ENCODE measurements around the gene PCOLCE2. TPM values are rescaled to one million over a fixed set of nuclear protein-coding genes. Genes with fewer than 3 reads are reported as not detected.
"Not testable (repeated sequence)": the region's sequence is repeated elsewhere in the genome, so short reads cannot be mapped to it uniquely, and the experiment has no call there.

PCOLCE2 gene
- total RNA-seq, 1 donor from 2014 or later, result 64.1 TPM

DNA sequence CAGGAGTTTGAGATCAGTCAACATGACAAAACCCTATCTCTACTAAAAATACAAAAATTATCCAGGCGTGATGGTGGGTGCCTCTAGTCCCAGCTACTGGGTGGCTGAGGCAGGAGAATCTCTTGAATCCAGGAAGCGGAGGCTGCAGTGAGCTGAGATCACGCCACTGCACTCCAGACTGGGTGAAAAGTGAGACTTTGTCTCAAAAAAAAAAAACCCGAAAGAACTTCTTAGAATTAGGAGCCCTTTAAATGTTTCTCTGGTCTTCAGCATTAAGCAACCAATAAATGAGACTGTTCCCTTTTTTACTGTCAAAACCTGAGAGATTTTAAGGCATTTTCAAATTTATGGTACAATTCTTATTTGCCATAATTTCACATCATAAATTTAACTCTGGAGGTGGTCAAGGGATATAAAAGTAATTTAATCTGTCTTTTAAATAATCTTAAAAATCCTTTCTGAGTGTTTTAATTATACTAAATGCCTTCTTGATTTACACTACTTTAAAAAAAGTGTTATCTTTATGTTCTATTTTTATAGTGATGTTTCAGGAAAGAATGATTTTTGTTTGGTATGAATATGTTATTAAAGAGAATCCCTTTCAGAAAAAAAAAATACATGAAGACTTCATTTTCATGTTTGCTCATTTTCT, 10.1 kb downstream of the PCOLCE2 start:
- intact Hi-C loops (cut with DNase I), result no loop called here
- no peak for DNase-seq (ENCODE audit: missing footprints)
- no peak for ATAC-seq

DNA sequence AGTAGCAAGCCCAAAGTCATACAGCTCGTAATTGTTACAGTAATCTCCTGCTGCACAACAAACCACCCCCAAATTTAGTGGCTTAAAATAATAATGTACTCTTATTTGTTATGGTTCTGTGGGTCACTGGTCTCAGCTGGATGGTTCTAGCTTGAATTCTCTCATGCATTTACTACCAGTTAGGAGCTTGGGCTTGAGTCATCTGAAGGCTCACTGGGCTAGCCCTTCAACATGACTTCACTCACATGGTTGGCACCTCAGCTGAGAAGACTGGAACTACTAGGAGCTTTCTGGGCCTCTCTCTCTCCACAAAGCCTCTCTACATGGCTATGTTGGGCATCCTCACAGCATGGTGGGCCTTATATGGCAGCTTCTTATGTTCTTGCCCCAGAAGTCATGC, 12.5 kb downstream of the PCOLCE2 start:
- DNase-seq (ENCODE audit: missing footprints) (no peak), ATAC-seq (no peak)
- intact Hi-C loops (cut with DNase I), result no loop called here

DNA sequence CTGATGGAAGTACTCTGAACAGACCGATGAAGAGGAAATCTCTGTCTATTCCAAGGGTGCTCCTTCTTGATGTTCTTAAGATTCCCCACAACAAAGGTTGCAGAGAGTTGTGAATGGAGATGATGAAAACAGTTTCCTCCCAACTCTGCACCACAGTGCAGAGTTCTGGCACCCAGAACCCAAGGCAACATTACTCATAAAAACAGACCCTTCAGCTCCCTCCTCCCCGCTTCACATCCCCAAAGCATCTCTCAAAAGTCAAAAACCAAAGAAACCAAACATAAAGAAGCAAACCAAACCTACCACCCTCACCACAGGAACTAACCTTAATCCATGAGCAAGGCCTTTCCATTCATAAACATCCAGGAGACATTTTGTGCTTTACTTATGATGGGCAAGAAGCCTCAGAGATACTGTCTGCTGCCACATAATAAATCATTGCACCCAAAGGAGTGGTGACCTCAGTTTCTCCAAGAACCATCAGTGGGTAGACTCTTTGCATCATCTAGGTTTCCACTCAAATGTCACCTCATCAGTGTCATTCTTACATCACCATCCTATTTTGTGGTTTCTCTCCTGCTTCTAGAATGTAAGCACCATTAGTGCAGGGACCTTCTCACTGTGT, 13.2 kb downstream of the PCOLCE2 start:
- intact Hi-C loops (cut with DNase I), result no loop called here
- ATAC-seq, result no peak

DNA sequence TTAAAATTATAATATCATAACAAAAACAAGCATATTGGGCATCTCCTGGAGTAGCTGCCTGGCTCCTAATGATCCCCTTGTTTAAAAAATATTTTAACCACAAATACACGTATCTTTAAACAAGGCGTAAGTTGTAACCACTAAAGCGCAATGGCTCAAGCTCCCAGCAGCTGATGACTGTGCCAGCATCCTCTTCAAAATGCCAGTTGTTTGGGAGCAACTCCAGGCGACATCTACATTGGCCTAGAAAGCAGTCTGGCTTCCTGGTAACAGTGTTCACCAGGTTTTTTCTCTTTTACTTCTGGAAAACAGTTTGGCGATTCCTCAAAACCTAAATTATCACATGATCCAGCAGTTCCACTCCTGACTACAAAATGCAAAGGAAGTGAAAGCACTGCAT, 13.8 kb downstream of the PCOLCE2 start:
- intact Hi-C loops (cut with DNase I), result no loop called here
- DNase-seq (ENCODE audit: missing footprints) (no peak), ATAC-seq (peak; percentile 56)

More for the DNA sequence above, 13.2 kb downstream of the PCOLCE2 start:
- no peak for DNase-seq (ENCODE audit: missing footprints)

DNA sequence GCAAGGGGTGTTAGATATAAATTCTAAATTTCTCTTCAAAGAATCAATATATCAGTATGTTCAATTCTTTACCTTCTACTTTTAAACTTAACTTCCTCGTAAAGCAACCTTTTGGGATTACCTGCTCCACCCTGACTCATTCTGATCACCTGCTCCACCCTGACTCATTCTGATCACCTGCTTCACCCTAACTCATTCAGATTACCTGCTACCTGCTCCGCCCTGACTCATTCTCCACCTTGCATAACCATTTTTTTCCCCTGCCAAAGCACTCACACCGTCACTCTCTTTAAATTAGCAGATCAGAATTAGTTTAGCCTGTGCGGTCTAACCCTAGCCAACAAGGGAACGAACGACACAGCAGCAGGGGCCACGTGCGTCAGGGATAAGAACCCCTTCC, 20.5 kb downstream of the PCOLCE2 start:
- intact Hi-C loops (cut with DNase I); ATAC-seq; DNase-seq (ENCODE audit: missing footprints): not testable (repeated sequence)

DNA sequence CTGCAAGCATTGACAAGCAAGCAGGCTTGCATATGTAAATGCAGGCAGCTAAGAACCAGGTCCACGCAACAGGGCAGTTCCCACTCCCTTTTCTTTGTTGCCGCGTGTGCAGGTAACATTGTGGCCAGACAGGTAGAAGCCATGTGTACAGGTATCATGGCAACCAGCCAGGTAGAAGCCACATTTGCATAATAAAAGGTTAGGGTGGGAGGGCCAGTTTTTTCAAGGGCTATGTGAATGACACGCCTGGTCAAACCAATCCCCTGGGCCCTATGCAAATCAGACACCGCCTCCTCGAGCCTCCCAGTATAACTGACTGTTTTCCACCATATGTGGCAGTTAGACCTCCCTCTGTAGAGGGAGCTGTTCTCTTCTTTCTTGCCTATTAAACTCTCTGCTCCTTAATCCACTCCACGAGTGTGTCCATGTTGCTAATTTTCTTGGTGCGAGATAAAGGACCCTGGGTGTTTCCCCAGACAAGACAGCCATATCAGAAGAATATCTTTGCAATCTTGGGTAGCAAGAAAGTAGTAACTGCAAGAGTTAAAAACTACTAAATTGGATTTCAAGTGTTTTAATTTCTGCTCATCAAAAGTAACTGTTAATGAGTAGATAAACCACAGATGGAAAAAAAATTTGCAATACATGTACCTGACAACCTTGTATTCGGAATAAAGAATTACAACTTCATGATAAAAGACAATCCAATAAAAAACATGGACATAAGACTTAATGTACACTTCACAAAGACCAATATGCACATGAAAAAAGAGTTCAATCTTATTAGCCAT, 21.8 kb downstream of the PCOLCE2 start:
- no peak for ATAC-seq
- no peak for DNase-seq (ENCODE audit: missing footprints)

DNA sequence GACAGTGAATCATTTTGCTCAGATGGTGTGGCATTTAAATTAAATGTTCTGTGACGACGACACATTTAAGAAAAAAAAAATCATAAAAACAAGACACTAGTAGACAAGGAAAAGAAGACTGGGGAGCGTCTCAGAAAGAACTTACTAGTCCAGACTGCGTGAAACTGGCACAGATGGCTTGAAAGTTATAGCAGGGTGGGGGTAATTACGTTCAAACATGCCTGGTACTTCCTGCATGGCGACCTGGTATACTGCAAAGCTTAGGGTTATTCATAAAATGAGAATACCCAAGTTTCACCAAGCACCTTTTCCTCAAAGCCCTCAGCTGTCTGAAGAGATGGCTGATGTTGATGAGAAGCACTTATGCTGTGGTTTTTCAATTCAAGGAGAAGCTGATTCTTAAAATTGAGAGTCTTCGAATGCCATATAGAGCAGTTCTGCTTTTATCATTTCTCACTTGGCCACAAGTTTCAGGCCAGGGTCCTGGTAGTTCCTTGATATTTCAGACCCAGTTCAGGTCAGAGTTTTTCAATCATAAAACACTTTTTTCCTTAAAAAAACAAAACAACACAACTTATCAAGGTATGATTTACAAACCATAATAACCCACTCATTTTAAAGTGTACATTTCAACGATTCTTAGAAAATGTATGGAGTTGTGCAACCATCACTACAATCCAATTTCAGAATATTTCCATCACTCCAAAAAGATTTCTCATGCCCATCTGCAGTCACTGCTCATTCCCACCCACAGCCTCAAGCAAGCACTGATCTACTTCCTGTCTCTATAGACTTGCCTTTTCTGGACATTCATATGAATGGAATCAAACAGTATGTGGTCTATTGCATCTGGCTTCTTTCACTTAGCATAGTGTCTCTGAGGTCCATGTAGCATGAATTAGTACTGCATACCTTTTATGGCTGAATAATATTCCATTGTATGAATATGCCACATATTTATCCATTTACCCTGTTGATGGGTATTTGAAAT, 24.7 kb downstream of the PCOLCE2 start:
- DNase-seq (ENCODE audit: missing footprints), result no peak
- intact Hi-C loops (cut with DNase I), result no loop called here
- no peak for ATAC-seq

More for the DNA sequence above, 21.8 kb downstream of the PCOLCE2 start:
- intact Hi-C loops (cut with DNase I), result no loop called here

DNA sequence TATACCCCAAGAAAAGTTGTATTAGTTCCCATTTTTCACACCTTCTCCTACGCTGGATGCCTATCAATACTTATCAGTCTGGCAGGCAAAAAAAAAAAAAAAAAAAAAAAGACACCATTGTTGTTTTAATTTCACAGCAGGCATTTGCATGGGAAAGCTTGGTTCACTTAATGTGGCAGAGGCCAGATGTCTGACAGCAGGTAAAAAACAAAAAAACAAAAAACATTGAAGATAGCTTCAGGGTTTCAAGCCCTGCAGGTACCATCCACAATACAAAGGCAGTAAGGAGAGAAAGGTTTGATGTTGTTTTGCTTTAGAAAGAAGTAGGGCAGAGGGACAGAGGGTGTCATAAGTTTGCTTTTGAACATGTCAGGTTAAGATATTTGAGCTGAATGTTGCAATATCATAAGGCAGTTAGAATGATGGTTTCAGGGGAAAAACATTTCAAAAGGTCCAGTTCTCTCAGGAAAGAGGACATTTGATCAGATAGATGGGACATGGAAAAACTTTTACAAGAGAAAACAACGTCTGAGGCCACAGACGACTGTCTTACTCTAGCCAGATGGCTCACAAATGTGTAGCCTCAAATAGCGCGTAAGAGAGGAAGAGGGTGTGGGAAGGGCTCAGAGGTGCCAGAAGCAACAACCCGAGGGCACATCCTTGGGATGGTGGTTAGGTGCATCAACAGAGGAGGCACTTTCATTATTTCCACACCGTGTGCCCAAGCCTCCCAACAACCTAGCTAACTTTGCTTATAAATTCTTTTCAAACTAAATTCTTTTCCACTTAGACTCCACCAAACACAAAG, 25.7 kb downstream of the PCOLCE2 start:
- DNase-seq (ENCODE audit: missing footprints), result no peak
- no peak for ATAC-seq
- intact Hi-C loops (cut with DNase I), result no loop called here

DNA sequence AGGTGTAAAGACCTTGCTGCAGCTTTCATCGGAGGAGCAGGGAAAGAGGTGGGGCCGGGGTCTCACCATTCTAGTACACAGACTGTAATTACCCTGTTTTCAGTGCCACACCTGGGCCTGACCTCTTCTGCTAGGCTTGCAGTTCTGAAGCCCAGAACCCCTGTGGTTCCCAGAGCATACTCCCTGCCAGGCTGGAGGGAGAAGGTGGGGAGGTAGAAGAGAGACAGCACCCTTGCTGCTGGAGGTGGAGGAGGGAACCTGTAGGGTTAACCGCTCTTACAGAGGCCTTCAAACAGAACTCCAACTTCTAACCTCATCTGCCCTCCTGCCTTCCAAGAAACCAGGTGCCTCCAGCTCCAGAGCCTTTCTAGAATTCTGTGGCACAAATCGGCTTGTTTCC, 27.0 kb downstream of the PCOLCE2 start:
- DNase-seq (ENCODE audit: missing footprints) (no peak), ATAC-seq (no peak)
- intact Hi-C loops (cut with DNase I), result no loop called here

DNA sequence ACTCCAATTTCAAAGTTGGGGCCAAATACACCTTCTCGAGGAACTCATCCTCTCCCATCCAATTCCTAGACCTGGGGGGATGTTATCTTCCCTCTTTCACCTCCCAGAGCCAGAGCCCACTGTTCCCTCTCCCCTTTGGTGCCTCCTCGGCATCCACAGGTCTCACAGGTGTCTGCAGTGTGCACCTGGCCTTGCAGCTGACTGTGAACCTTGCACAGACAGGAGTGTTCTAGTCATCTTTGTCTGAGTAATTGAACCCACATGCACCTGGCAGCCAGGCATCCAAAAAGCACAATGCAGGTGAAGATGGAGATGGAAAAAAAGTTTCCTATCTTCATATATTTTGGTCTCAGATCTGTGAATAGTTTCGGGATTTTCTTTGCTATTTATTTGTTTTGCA, 30.8 kb downstream of the PCOLCE2 start:
- ATAC-seq, result no peak
- intact Hi-C loops (cut with DNase I), result no loop called here
- no peak for DNase-seq (ENCODE audit: missing footprints)

DNA sequence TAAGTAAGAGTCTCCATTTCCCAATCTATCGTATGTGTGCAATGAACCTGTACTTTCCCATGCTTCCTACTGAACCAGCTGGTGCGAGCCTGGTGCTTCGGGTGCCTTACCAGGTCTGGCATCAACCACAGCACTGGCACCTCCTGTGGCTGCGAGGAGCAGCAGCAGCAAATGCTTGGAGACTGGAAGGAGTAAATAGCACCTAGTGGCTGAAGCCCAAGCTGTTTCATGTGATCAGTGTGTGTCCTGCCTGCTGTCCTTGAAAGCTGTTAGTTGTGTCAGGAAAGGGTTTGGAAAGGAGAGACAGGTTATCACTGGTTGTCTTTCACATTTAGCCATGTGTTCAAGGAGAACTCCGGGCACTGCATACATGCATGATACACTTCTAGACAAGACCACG, 31.8 kb downstream of the PCOLCE2 start:
- DNase-seq (ENCODE audit: missing footprints) (peak; percentile 69), ATAC-seq (peak; percentile 92)
- intact Hi-C loops (cut with DNase I), result no loop called here

DNA sequence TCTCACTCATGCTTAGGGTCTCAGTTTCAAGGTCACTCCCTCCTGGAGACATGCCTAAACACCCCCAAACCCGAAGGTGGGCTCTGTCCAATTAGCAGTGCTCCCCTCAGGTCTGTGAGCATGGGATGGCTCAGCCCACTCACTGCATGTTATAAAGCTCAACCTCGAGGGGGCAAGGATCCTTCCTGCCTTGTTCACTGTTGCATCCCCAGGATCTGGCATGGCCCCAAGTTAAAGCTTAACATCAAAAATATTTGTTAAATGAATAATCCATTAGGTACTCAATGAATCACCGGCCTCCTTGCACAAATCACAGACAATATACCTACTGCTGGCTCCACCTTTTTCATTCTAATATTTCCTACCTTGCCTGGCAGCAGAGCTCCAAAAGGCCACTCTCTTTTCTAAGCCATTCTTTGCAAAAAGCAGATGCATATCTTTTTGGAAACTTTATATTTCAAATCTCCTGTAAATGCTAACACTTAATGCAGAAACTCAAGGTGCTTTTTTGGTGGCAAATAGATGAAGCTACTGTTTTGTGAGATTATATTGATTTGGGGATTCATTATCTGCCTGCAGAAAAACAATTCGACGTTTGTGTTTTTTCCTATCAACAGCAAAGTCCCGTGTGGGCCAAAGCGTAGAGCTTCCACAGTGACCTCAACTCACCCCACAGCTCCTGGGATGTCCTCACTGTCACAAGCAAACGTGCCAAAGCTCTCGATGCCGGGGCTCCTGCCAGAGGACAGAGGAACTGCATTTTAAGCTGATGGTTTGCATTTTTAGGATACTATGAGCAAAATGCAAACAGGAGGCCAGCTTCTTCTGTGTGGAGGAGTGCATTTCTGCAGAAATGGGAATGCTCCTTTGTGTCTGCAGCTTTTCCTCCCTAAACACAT, 35.4 kb downstream of the PCOLCE2 start:
- peak; percentile 56 for ATAC-seq
- intact Hi-C loops (cut with DNase I), result loop anchor here (5.0 kb wide), 1 partner anchor 119 kb away; no protein-coding TSS in a partner anchor
- peak; percentile 77 for DNase-seq (ENCODE audit: missing footprints)

DNA sequence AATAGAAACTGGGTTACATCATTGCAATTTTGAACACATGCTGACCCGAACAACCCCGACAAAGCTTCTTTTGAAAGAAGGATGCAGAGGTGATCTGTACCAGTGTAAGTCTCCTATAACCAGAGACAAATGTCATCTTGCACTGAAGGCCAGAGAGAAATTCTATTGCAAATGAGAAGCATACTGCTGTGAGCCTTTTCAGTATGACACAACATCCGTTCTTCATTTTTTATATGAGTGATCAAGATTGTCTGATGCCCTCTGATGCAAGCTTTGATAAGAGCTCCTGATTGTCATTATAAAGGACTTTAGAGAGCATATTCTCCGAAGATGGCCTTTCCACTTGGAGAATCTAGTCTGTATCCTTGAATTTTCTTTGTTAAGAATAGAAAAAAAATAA, 36.9 kb downstream of the PCOLCE2 start:
- DNase-seq (ENCODE audit: missing footprints) (no peak), ATAC-seq (no peak)
- intact Hi-C loops (cut with DNase I), result loop anchor here (5.0 kb wide), 1 partner anchor 120 kb away; no protein-coding TSS in a partner anchor

DNA sequence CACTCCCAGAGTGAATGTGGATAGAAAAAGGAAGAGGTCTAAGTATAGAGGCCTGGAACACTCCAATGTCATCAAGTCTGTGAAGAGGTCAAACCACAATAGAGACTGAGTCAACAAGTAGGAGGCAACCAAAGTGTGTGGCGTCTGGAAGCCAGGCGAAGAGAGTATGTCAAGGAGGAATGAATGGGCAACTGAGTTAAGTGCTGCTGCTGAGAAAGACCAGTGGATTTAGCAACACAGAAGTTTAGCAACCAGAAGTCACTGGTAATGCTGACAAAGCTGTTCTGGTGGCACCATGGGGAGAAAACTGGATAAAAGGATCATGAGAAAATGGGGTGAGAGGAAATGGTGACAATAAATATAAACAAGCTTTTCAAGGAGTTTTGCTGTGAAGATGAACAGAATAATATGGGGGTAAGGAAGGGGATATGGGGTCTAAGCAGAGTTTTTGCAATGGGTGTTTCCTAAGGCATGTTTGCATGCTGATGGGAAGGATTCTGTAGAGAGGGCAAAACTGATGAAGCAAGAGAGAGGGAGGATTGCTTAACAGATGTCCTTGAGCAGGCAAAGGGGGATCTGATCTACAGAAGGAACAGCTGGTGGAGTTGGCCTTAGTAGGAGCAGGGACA, 38.4 kb downstream of the PCOLCE2 start:
- ATAC-seq (peak; percentile 71), DNase-seq (ENCODE audit: missing footprints) (no peak)
- intact Hi-C loops (cut with DNase I), result loop anchor here (5.0 kb wide), 1 partner anchor 122 kb away; no protein-coding TSS in a partner anchor

DNA sequence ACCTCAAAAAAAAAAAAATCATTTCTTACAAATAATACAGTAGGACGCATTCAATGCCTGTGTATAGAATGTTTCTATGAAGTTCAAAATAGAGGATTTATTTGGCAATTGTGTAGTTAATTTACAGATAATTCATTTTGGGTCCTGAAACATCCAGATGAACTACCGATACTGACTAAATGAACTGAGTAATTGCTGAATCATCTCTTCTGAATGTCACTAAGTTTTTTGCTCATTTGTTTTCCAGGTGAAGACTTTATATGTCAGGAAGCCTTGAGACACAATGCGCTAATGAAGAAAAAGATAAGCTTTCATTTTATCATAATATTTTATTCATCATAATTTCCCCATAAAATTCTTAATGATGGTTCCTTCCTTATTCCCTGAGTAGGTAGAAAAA, 39.7 kb downstream of the PCOLCE2 start:
- no peak for DNase-seq (ENCODE audit: missing footprints)
- ATAC-seq, result no peak
- intact Hi-C loops (cut with DNase I), result loop anchor here (5.0 kb wide), 1 partner anchor 38 kb away; the partner anchor contains the start of gene PCOLCE2
